WTC11 (cell line): Measurements from ENCODE around the gene SH3PXD2A. TPM values are rescaled to one million over a fixed set of nuclear protein-coding genes. Genes with fewer than 3 reads are reported as not detected.

Experiments
- ATAC-seq: fragments of 200-7000 bp; cut with Tn5 transposase; 2 replicates; pipeline ENCODE4 v1.10.0; 2021; ENCODE audit warnings: mild to moderate bottlenecking, moderate library complexity
- CTCF ChIA-PET: fragments of 300-600 bp; sonication (Branson Sonifier 250); formaldehyde crosslinking; loops from one replicate; lab custom pipeline; 2021; ENCODE audit warnings: antibody characterized with exemption; lab: Charles Lee
- POLR2A ChIA-PET: fragments of 350-600 bp; sonication (Branson Sonifier 250); formaldehyde crosslinking; loops from one replicate; lab custom pipeline; 2021; ENCODE audit warnings: antibody characterized with exemption; lab: Charles Lee
- DNase-seq: peaks from one replicate; pipeline ENCODE4 v3.0.0; 2021; ENCODE audit warnings: low spot score
- H3K27ac Mint-ChIP-seq: 2 replicates; pipeline ENCODE4 v1.8.0; 2021; ENCODE audit warnings: mixed read lengths
- H3K27me3 Mint-ChIP-seq: 2 replicates; pipeline ENCODE4 v1.8.0; 2021; ENCODE audit warnings: low read depth, mild to moderate bottlenecking, moderate library complexity, mixed read lengths
- H3K36me3 Mint-ChIP-seq: 2 replicates; pipeline ENCODE4 v1.8.0; 2021; ENCODE audit warnings: mixed read lengths
- H3K4me1 Mint-ChIP-seq: 2 replicates; pipeline ENCODE4 v1.8.0; 2022; ENCODE audit warnings: mixed read lengths
- H3K4me3 Mint-ChIP-seq: 2 replicates; pipeline ENCODE4 v1.8.0; 2021; ENCODE audit warnings: mild to moderate bottlenecking, moderate library complexity, mixed read lengths
- H3K9me3 Mint-ChIP-seq: 2 replicates; pipeline ENCODE4 v1.8.0; 2021; ENCODE audit warnings: mixed read lengths
- ATF2 ChIP-seq: sonication (generic); formaldehyde crosslinking; IDR thresholded peaks from 2 replicates; pipeline ENCODE4 v1.8.1; 2022; ENCODE audit warnings: low read depth, missing genetic modification reagents, borderline replicate concordance
- E2F1 ChIP-seq: sonication (generic); formaldehyde crosslinking; IDR thresholded peaks from 2 replicates; pipeline ENCODE4 v1.8.0; 2022; ENCODE audit warnings: mild to moderate bottlenecking, missing genetic modification reagents
- E2F4 ChIP-seq: sonication (generic); formaldehyde crosslinking; IDR thresholded peaks from 2 replicates; pipeline ENCODE4 v1.8.1; 2022; ENCODE audit warnings: low read depth, mild to moderate bottlenecking, moderate library complexity, missing genetic modification reagents, borderline replicate concordance
- ELF4 ChIP-seq: sonication (generic); formaldehyde crosslinking; IDR thresholded peaks from 2 replicates; pipeline ENCODE4 v1.8.1; 2022; ENCODE audit warnings: low read depth, mild to moderate bottlenecking, moderate library complexity, missing genetic modification reagents
- EMX1 ChIP-seq: fragments of 250-450 bp; sonication (Bioruptor Pico); IDR thresholded peaks from 2 replicates; pipeline ENCODE4 v1.8.0; 2021; ENCODE audit warnings: mild to moderate bottlenecking
- ETV6 ChIP-seq: sonication (generic); formaldehyde crosslinking; IDR thresholded peaks from 2 replicates; pipeline ENCODE4 v1.8.1; 2022; ENCODE audit warnings: mild to moderate bottlenecking, missing genetic modification reagents
- FOXJ3 ChIP-seq: sonication (generic); formaldehyde crosslinking; IDR thresholded peaks from 2 replicates; pipeline ENCODE4 v1.9.0; 2021; ENCODE audit warnings: missing genetic modification reagents, mild to moderate bottlenecking, borderline replicate concordance
- FOXP4 ChIP-seq: sonication (generic); formaldehyde crosslinking; IDR thresholded peaks from 2 replicates; pipeline ENCODE4 v1.8.0; 2022; ENCODE audit warnings: mild to moderate bottlenecking, missing genetic modification reagents
- GABPB1 ChIP-seq: sonication (generic); formaldehyde crosslinking; IDR thresholded peaks from 2 replicates; pipeline ENCODE4 v1.8.1; 2023; ENCODE audit warnings: mild to moderate bottlenecking, missing genetic modification reagents
- NFATC4 ChIP-seq: fragments of 250-450 bp; sonication (Bioruptor Pico); IDR thresholded peaks from 2 replicates; pipeline ENCODE4 v1.9.0; 2021; ENCODE audit warnings: mild to moderate bottlenecking
- PREB ChIP-seq: sonication (generic); formaldehyde crosslinking; IDR thresholded peaks from 2 replicates; pipeline ENCODE4 v1.8.1; 2022; ENCODE audit warnings: mild to moderate bottlenecking, missing genetic modification reagents, moderate library complexity, borderline replicate concordance
- PRRX2 ChIP-seq: fragments of 250-450 bp; sonication (Bioruptor Pico); IDR thresholded peaks from 2 replicates; pipeline ENCODE4 v1.8.0; 2021; ENCODE audit warnings: mild to moderate bottlenecking
- RORB ChIP-seq: fragments of 250-450 bp; sonication (Bioruptor Pico); IDR thresholded peaks from 2 replicates; pipeline ENCODE4 v1.9.0; 2021; ENCODE audit warnings: mild to moderate bottlenecking
- SMAD4 ChIP-seq: sonication (generic); formaldehyde crosslinking; IDR thresholded peaks from 2 replicates; pipeline ENCODE4 v1.8.0; 2022; ENCODE audit warnings: mild to moderate bottlenecking, missing genetic modification reagents
- SP1 ChIP-seq: sonication (generic); formaldehyde crosslinking; conservative IDR thresholded peaks from 2 replicates; pipeline ENCODE4 v1.8.1; 2022; ENCODE audit warnings: missing genetic modification reagents
- TCF7 ChIP-seq: sonication (generic); formaldehyde crosslinking; IDR thresholded peaks from 2 replicates; pipeline ENCODE4 v1.8.0; 2022; ENCODE audit warnings: mild to moderate bottlenecking, low read depth, missing genetic modification reagents, moderate library complexity
- USF2 ChIP-seq: sonication (generic); formaldehyde crosslinking; IDR thresholded peaks from 2 replicates; pipeline ENCODE4 v1.8.1; 2023; ENCODE audit warnings: mild to moderate bottlenecking, missing genetic modification reagents, moderate library complexity
- ZNF138 ChIP-seq: sonication (generic); formaldehyde crosslinking; conservative IDR thresholded peaks from 2 replicates; pipeline ENCODE4 v1.8.1; 2022; ENCODE audit warnings: mild to moderate bottlenecking, moderate library complexity, missing genetic modification reagents
- ZNF232 ChIP-seq: sonication (generic); formaldehyde crosslinking; IDR thresholded peaks from 2 replicates; pipeline ENCODE4 v1.8.0; 2022; ENCODE audit warnings: mild to moderate bottlenecking, missing genetic modification reagents
- ZNF281 ChIP-seq: sonication (generic); formaldehyde crosslinking; IDR thresholded peaks from 2 replicates; pipeline ENCODE4 v1.8.0; 2023; ENCODE audit warnings: mild to moderate bottlenecking, missing genetic modification reagents
- ZNF317 ChIP-seq: sonication (generic); formaldehyde crosslinking; IDR thresholded peaks from 2 replicates; pipeline ENCODE4 v1.8.1; 2023; ENCODE audit warnings: low read depth, mild to moderate bottlenecking, moderate library complexity, missing genetic modification reagents, borderline replicate concordance
- total RNA-seq: library from RNA; stranded (reverse); gene quantifications from 3 replicates; pipeline ENCODE4 v1.2.3, GENCODE V29; 2021

The SH3PXD2A gene
- total RNA-seq, 1 experiment from 2014 or later, result 15.7 TPM

- TF ChIP-seq GABPB1 (CRISPR knock-in tag) (no peak), TCF7 (CRISPR knock-in tag) (no peak), ATF2 (no peak), USF2 (CRISPR knock-in tag) (no peak), ZNF138 (no peak), FOXJ3 (no peak), E2F1 (no peak)
These were observed 233.6 kb downstream of the SH3PXD2A start (continued) for GRCh38 chr10:103621783-103622125.

GRCh38 chr10:103620891-103621782, 234.2 kb downstream of the SH3PXD2A start:
- no peak overlapping the region for H3K4me3 Mint-ChIP-seq
- H3K27me3 Mint-ChIP-seq, result no peaks in the 10 kb centered on the region
- POLR2A ChIA-PET, result no interaction called here
- no peak for TF ChIP-seq FOXP4
- TF ChIP-seq E2F4 (CRISPR knock-in tag), result no peak
- TF ChIP-seq FOXJ3, result no peak
- TF ChIP-seq SP1 (CRISPR knock-in tag), result no peak
- TF ChIP-seq ETV6 (CRISPR knock-in tag), result no peak
- TF ChIP-seq ZNF232 (CRISPR knock-in tag), result no peak
- TF ChIP-seq ZNF281 (CRISPR knock-in tag), result no peak
- no peak for TF ChIP-seq ELF4 (CRISPR knock-in tag)
- no peak for TF ChIP-seq SMAD4 (CRISPR knock-in tag)
- TF ChIP-seq RORB, result no peak
- TF ChIP-seq NFATC4 (CRISPR knock-in tag), result no peak
- TF ChIP-seq EMX1 (CRISPR knock-in tag), result no peak
- TF ChIP-seq ZNF317 (CRISPR knock-in tag), result no peak
- TF ChIP-seq PRRX2 (CRISPR knock-in tag), result no peak
- no peak for TF ChIP-seq PREB (CRISPR knock-in tag)

More at GRCh38 chr10:103620891-103621782, 234.2 kb downstream of the SH3PXD2A start:
- H3K36me3 Mint-ChIP-seq, result 0 out of 2 replicates have a peak, but pooled peaks cover 5% of the 10 kb centered on the region
- DNase-seq (no peak), ATAC-seq (no peak)
- CTCF ChIA-PET, result interaction anchor here (1.4 to 2.4 kb wide), 2 partner anchors 15 to 65 kb away, joined by 10 to 15 read pairs; no protein-coding TSS in a partner anchor
- H3K4me1 Mint-ChIP-seq, result no peaks in the 10 kb centered on the region
- no peaks in the 10 kb centered on the region for H3K9me3 Mint-ChIP-seq
- peak overlapping the region; percentile 55 for H3K27ac Mint-ChIP-seq
